NOMO-1 (cell line): ENCODE data around the gene CCDC138.
"Not testable (repeated sequence)": the region's sequence is repeated elsewhere in the genome, so short reads cannot be mapped to it uniquely, and the experiment has no call there.

Experiments
- DNase-seq, 2 experiments: peaks; one replicate each; lab custom pipeline; 2025; ENCODE audit not compliant: unreplicated experiment in 2 of 2; lab: John Stamatoyannopoulos, UW

CCDC138 gene, protein sequence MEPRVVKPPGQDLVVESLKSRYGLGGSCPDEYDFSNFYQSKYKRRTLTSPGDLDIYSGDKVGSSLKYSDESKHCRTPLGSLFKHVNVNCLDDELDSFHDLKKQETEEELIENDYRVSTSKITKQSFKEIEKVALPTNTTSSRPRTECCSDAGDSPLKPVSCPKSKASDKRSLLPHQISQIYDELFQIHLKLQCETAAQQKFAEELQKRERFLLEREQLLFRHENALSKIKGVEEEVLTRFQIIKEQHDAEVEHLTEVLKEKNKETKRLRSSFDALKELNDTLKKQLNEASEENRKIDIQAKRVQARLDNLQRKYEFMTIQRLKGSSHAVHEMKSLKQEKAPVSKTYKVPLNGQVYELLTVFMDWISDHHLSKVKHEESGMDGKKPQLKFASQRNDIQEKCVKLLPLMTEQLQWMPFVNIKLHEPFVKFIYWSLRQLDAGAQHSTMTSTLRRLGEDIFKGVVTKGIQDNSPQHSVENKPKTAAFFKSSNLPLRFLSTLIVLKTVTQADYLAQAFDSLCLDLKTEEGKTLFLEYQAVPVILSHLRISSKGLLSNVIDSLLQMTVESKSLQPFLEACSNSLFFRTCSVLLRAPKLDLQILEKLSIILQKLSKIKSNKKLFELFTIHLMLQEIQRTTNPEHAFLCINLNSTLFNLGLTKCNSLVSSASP

DNA sequence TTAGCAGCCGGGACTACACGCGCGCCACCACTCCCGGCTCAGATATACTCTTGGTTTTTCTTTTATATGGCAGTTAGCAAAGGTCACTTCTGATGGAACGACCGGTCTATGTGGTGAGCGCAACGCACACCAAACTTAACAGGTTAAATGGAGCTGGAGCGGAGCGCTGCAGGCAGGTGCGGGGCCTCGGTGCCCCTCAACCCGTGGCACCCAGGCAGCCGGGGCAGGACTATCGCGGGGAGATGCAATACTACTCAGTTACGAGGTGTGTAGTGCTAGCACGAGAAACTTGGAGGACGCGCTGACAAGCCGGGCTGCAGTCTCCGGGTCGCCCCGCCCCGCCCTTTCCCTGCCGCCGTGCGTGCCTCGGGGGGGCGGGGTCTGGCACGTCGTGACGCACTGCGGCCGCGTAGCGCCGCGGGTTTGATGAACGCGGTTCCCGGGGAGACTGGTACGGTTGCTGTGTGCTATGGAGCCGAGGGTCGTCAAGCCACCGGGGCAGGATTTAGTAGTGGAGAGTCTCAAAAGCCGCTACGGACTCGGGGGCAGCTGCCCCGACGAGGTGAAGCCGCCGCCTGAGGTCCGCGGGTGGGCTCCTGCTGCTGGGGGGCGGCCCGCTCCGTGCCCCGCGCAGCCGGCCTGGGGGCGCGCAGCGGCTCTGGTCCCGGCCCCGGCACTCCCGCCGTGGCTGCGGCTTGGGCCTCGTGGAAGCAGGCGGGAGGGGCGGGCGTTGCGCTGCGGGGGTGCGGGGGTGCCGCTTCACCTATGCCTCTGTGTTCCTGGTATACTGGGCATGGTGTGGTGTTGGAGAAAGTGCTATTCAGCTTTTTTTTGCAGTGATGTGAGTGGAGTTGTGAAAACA is at the start of gene CCDC138:
Gene CCDC138 (plus strand): TSS at position 418 of the 862 bp plus-strand sequence. CDS start 52 bp downstream, at position 470.
- peak; percentile 84 to 88 for DNase-seq

DNA sequence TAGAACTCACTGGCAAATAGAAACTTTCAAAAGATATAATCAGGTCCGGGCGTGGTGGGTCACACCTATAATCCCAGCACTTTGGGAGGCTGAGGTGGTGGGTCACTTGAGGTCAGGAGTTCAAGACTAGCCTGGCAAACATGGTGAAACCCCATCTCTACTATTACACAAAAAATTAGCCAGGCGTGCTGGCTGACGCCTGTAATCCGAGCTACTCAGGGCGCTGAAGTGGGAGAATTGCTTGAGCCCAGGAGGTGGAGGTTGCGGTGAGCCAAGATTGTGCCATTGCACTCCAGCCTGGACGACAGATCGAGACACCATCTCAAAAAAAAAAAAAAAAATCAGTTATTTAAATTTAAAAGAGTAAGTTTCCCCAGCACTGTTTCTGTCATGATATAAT is 28.6 kb upstream of the CCDC138 start:
- DNase-seq = not testable (repeated sequence)

DNA sequence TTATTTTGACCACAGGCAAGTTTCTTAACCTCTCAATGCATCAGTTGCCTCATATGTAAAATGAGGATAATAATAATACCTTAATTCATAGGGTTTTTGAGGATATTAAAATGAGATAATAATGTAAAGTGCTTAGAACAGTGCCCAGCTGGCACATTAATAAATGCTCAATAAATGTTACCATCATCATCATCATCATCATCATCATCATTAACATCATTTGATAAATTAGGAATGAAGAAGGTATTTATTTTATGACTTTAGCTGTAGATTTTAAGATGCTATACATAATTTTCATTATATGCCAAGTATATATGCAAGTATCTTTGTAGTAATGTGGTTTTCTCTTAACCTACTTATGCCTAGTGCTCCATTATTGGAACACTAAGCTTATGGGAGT is 24.0 kb upstream of the CCDC138 start:
- not testable (repeated sequence) for DNase-seq

DNA sequence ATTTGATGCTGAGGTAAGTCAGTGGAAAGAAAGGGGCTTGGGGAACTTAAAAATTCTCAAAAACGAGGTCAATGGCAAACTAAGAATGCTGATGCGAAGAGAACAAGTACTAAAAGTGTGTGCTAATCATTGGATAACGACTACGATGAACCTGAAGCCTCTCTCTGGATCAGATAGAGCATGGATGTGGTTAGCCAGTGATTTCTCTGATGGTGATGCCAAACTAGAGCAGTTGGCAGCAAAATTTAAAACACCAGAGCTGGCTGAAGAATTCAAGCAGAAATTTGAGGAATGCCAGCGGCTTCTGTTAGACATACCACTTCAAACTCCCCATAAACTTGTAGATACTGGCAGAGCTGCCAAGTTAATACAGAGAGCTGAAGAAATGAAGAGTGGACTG is 19.9 kb upstream of the CCDC138 start:
- not testable (repeated sequence) for DNase-seq

DNA sequence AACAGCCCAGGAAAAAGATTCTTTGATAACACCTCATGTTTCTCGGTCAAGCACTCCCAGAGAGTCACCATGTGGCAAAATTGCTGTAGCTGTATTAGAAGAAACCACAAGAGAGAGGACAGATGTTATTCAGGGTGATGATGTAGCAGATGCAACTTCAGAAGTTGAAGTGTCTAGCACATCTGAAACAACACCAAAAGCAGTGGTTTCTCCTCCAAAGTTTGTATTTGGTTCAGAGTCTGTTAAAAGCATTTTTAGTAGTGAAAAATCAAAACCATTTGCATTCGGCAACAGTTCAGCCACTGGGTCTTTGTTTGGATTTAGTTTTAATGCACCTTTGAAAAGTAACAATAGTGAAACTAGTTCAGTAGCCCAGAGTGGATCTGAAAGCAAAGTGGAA is 18.7 kb upstream of the CCDC138 start:
- DNase-seq = not testable (repeated sequence)

GRCh38 chr2:108776475-108776874 is 10.1 kb upstream of the CCDC138 start:
- no peak for DNase-seq

DNA sequence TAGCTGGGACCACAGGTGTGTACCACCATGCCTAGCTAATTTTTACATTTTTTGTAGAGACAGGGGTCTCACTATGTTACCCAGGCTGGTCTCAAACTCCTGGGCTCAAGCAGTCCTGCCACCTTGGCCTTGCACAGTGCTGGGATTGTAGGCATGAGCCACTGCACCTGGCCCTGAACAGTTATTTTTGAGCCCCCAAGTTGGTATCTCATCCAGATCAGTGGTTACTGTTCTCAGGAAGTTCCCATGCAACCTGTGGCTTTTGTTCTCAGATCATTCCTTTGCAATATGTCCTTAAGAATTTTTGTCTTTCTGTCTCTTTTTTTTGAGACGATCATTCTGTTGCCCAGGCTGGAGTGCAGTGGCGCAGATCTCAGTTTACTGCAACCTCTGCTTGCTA is 7.7 kb upstream of the CCDC138 start:
- no peak for DNase-seq

DNA sequence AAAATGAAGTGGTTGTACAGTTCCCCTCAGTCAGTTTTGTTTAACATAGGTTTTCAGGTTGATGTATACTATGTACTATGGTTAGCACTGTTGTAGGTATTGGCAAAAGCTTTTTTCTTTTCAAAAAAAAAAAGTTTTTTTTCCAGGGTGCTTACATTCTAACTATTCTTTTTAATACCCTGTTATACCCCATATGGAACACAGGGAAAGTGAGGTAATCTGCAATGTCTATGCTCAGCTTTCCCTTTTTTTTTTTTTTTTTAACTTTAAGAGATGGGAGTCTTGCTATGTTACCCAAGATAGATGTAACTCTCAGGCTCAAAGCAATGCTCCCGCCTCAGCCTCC is 590 bp upstream of the CCDC138 start:
- DNase-seq = peak in 1 of 2 experiments; percentile 8

DNA sequence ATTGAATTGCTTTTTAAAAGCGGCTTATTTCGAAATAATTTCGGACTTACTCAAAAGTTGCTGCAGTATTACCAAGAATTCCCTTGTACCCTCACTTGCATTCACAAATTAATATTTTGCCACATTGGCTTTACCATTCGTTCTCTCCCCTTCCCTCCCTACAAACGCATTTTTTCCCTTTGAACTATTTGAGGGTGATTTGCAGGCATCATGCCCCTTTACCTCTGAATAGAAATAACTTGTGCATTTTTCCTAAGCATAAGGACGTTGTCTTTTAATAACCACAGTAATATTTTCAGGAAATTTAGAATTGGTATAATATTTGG is 608 bp downstream of the CCDC138 start:
- no peak for DNase-seq

- DNase-seq = no peak
Observed at GRCh38 chr2:108803045-108803736, 16.6 kb downstream of the CCDC138 start.

- no peak for DNase-seq
Observed at GRCh38 chr2:108805032-108805431, 18.5 kb downstream of the CCDC138 start.

- no peak for DNase-seq
Observed at GRCh38 chr2:108805782-108806181, 19.2 kb downstream of the CCDC138 start.

- no peak for DNase-seq
Observed at GRCh38 chr2:108806371-108807113, 20.0 kb downstream of the CCDC138 start.

GRCh38 chr2:108809936-108810335 is 23.4 kb downstream of the CCDC138 start:
- DNase-seq = no peak

- no peak for DNase-seq
Observed at GRCh38 chr2:108810993-108811957, 24.7 kb downstream of the CCDC138 start.

- DNase-seq = no peak
Observed at GRCh38 chr2:108813732-108814131, 27.2 kb downstream of the CCDC138 start.

GRCh38 chr2:108820482-108820881 is 33.9 kb downstream of the CCDC138 start:
- DNase-seq = no peak

DNA sequence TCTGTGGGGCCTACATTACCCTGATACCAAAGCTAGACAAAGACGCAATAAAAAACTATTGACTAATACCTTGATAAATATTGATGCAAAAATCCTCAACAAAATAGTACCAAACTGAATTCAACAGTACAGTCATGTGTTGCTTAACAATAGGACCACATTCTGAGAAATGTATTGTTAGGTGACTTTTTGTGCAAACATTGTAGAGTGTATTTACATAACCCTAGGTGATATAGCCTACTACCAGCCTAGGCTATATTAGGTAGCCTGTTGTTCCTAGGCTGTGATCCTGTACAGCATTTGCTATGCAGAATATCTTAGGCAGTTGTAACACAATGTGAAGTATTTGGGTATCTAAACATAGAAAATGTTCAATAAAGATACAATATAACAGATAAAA is 36.7 kb downstream of the CCDC138 start:
- no peak for DNase-seq
